Measurements from ENCODE around the gene SORCS3. TPM values are rescaled to one million over a fixed set of nuclear protein-coding genes. Genes with fewer than 3 reads are reported as not detected.

Gene SORCS3
- total RNA-seq, 1 experiment from 2014 or later = 0.94 TPM

GRCh38 chr10:104957178-104957841 is 316.2 kb downstream of the SORCS3 start:
- no peak for DNase-seq (ENCODE audit: low spot score)
- Mint-ChIP-seq H3K4me3 (no peak overlapping the region), H3K27ac (no peak overlapping the region; the same call in 1 of the 2 replicates), H3K4me1 (no peaks in the 10 kb centered on the region), H3K27me3 (ENCODE audit: low read depth) (no peaks in the 10 kb centered on the region), H3K36me3 (no peaks in the 10 kb centered on the region), H3K9me3 (peaks cover 19% of the 10 kb centered on the region)
- TF ChIP-seq ZNF121 (CRISPR knock-in tag; IDR thresholded peaks at IDR 0.05) (no peak), CBFB (CRISPR knock-in tag; IDR thresholded peaks at IDR 0.05; ENCODE audit: low read depth) (no peak), ERG (CRISPR knock-in tag; IDR thresholded peaks at IDR 0.05) (no peak), ETV6 (CRISPR knock-in tag; IDR thresholded peaks at IDR 0.05) (no peak), MAX (CRISPR knock-in tag; IDR thresholded peaks at IDR 0.05) (no peak), MYBL2 (CRISPR knock-in tag; IDR thresholded peaks at IDR 0.05) (no peak), SOX15 (CRISPR knock-in tag; IDR thresholded peaks at IDR 0.05) (no peak), ZBTB43 (CRISPR knock-in tag; IDR thresholded peaks at IDR 0.05) (no peak), USF1 (CRISPR knock-in tag; IDR thresholded peaks at IDR 0.05) (no peak), ATF2 (CRISPR knock-in tag; IDR thresholded peaks at IDR 0.05; ENCODE audit: borderline replicate concordance, low read depth) (no peak), HMGXB4 (CRISPR knock-in tag; IDR thresholded peaks at IDR 0.05) (no peak), TEAD4 (CRISPR knock-in tag; IDR thresholded peaks at IDR 0.05) (no peak), MLX (CRISPR knock-in tag; IDR thresholded peaks at IDR 0.05) (no peak), HMGA2 (CRISPR knock-in tag; IDR thresholded peaks at IDR 0.05) (no peak), TP53 (CRISPR knock-in tag; IDR thresholded peaks at IDR 0.05) (no peak), OVOL2 (CRISPR knock-in tag; IDR thresholded peaks at IDR 0.05; ENCODE audit: borderline replicate concordance) (no peak), ZNF423 (CRISPR knock-in tag; IDR thresholded peaks at IDR 0.05) (no peak), ATF1 (CRISPR knock-in tag; IDR thresholded peaks at IDR 0.05) (no peak), KAT7 (CRISPR knock-in tag; IDR thresholded peaks at IDR 0.05; ENCODE audit: borderline replicate concordance) (no peak)
- ChIA-PET CTCF (no interaction called here), POLR2A (no interaction called here)
- ATAC-seq = no peak

Data from WTC11 (cell line).